ENCODE results near the gene PPP3R2.

Gene PPP3R2

GRCh38 chr9:101632611-101633010, 37.8 kb upstream of the PPP3R2 start:
- CTCF ChIA-PET = interaction anchor here (1.4 kb wide), 1 partner anchor 12 kb away, joined by 5 read pairs; no protein-coding TSS in a partner anchor

GRCh38 chr9:101631892-101632291, 37.1 kb upstream of the PPP3R2 start:
- Histone ChIP-seq H3K4me3 (ENCODE audit: control insufficient read depth in 1 of 7, extremely low read depth in 1 of 7, insufficient read depth in 4 of 7, low read depth in 2 of 7, low read length in 6 of 7) (no peak overlapping the region), H3K27me3 (replicated peaks in 2 of 5; ENCODE audit: control insufficient read depth in 4 of 5, insufficient read depth in 5 of 5, low read length in 4 of 5) (peaks cover 0 to 2% (median 0%) of the 10 kb centered on the region in 5 experiments), H3K9me3 (ENCODE audit: control extremely low read depth in 1 of 5, control insufficient read depth in 4 of 5, insufficient read depth in 2 of 5, low read depth in 1 of 5, low read length in 4 of 5) (no peaks in the 10 kb centered on the region), H3K4me1 (ENCODE audit: control extremely low read depth in 1 of 4, control insufficient read depth in 4 of 4, insufficient read depth in 4 of 4, low read length in 3 of 4) (peaks cover 0 to 11% (median under 1%) of the 10 kb centered on the region in 4 experiments), H3K27ac (ENCODE audit: insufficient read depth in 1 of 2, low read depth in 1 of 2, low read length in 2 of 2, poor library complexity in 1 of 2, severe bottlenecking in 2 of 2) (no peak overlapping the region), H3K36me3 (ENCODE audit: control insufficient read depth in 4 of 4, insufficient read depth in 4 of 4, low read length in 3 of 4) (no peaks in the 10 kb centered on the region)
- no peak for DNase-seq
- ChIA-PET POLR2A (no interaction called here), CTCF (no interaction called here)
- WGBS (ENCODE audit: insufficient coverage) = 90% methylated on average over 2 of the region's 2 CpGs

More at GRCh38 chr9:101632611-101633010, 37.8 kb upstream of the PPP3R2 start:
- POLR2A ChIA-PET = no interaction called here
- peaks cover 0 to 4% (median 0%) of the 10 kb centered on the region in 4 experiments for H3K4me1 ChIP-seq (ENCODE audit: control extremely low read depth in 1 of 4, control insufficient read depth in 4 of 4, insufficient read depth in 4 of 4, low read length in 3 of 4)
- H3K27me3 ChIP-seq (replicated peaks in 2 of 5; ENCODE audit: control insufficient read depth in 4 of 5, insufficient read depth in 5 of 5, low read length in 4 of 5) = peaks cover 0 to 2% (median 0%) of the 10 kb centered on the region in 5 experiments
- no peaks in the 10 kb centered on the region for H3K9me3 ChIP-seq (ENCODE audit: control extremely low read depth in 1 of 5, control insufficient read depth in 4 of 5, insufficient read depth in 2 of 5, low read depth in 1 of 5, low read length in 4 of 5)
- no peak for DNase-seq
- no CpG with 5 or more reads among the region's 1 CpG for whole genome bisulfite sequencing (ENCODE audit: insufficient coverage)
- H3K4me3 ChIP-seq (ENCODE audit: control insufficient read depth in 1 of 7, extremely low read depth in 1 of 7, insufficient read depth in 4 of 7, low read depth in 2 of 7, low read length in 6 of 7) = no peak overlapping the region
- H3K27ac ChIP-seq (ENCODE audit: insufficient read depth in 1 of 2, low read depth in 1 of 2, low read length in 2 of 2, poor library complexity in 1 of 2, severe bottlenecking in 2 of 2) = no peak overlapping the region
- no peaks in the 10 kb centered on the region for H3K36me3 ChIP-seq (ENCODE audit: control insufficient read depth in 4 of 4, insufficient read depth in 4 of 4, low read length in 3 of 4)

- no peak for DNase-seq
- Histone ChIP-seq H3K27me3 (replicated peaks in 2 of 5; ENCODE audit: control insufficient read depth in 4 of 5, insufficient read depth in 5 of 5, low read length in 4 of 5) (peaks cover 0 to 2% (median 0%) of the 10 kb centered on the region in 5 experiments), H3K4me3 (ENCODE audit: control insufficient read depth in 1 of 7, extremely low read depth in 1 of 7, insufficient read depth in 4 of 7, low read depth in 2 of 7, low read length in 6 of 7) (no peak overlapping the region), H3K4me1 (ENCODE audit: control extremely low read depth in 1 of 4, control insufficient read depth in 4 of 4, insufficient read depth in 4 of 4, low read length in 3 of 4) (peaks cover 1 to 25% (median 15%) of the 10 kb centered on the region in 4 experiments), H3K9me3 (ENCODE audit: control extremely low read depth in 1 of 5, control insufficient read depth in 4 of 5, insufficient read depth in 2 of 5, low read depth in 1 of 5, low read length in 4 of 5) (no peaks in the 10 kb centered on the region), H3K27ac (ENCODE audit: insufficient read depth in 1 of 2, low read depth in 1 of 2, low read length in 2 of 2, poor library complexity in 1 of 2, severe bottlenecking in 2 of 2) (no peak overlapping the region), H3K36me3 (ENCODE audit: control insufficient read depth in 4 of 4, insufficient read depth in 4 of 4, low read length in 3 of 4) (no peaks in the 10 kb centered on the region)
- ChIA-PET POLR2A (no interaction called here), CTCF (interaction anchor here (0.8 kb wide), 1 partner anchor 27 kb away, joined by 3 read pairs; no protein-coding TSS in a partner anchor)
- 100% methylated on average over 1 of the region's 5 CpGs for WGBS (ENCODE audit: insufficient coverage)
Measured at GRCh38 chr9:101629636-101630035, 34.9 kb upstream of the PPP3R2 start.

- CTCF ChIA-PET = no interaction called here
- H3K4me3 ChIP-seq (ENCODE audit: control insufficient read depth in 1 of 7, extremely low read depth in 1 of 7, insufficient read depth in 4 of 7, low read depth in 2 of 7, low read length in 6 of 7) = no peak overlapping the region
- 100% methylated on average over 2 of the region's 4 CpGs for WGBS (ENCODE audit: insufficient coverage)
- peaks cover 1 to 25% (median 15%) of the 10 kb centered on the region in 4 experiments for H3K4me1 ChIP-seq (ENCODE audit: control extremely low read depth in 1 of 4, control insufficient read depth in 4 of 4, insufficient read depth in 4 of 4, low read length in 3 of 4)
- no peak overlapping the region for H3K27ac ChIP-seq (ENCODE audit: insufficient read depth in 1 of 2, low read depth in 1 of 2, low read length in 2 of 2, poor library complexity in 1 of 2, severe bottlenecking in 2 of 2)
- H3K36me3 ChIP-seq (ENCODE audit: control insufficient read depth in 4 of 4, insufficient read depth in 4 of 4, low read length in 3 of 4) = no peaks in the 10 kb centered on the region
- POLR2A ChIA-PET = no interaction called here
- DNase-seq = no peak
- H3K27me3 ChIP-seq (replicated peaks in 2 of 5; ENCODE audit: control insufficient read depth in 4 of 5, insufficient read depth in 5 of 5, low read length in 4 of 5) = peaks cover 0 to 2% (median 0%) of the 10 kb centered on the region in 5 experiments
- no peaks in the 10 kb centered on the region for H3K9me3 ChIP-seq (ENCODE audit: control extremely low read depth in 1 of 5, control insufficient read depth in 4 of 5, insufficient read depth in 2 of 5, low read depth in 1 of 5, low read length in 4 of 5)
Measured at GRCh38 chr9:101628173-101628572, 33.4 kb upstream of the PPP3R2 start.

- peak; percentile 71 to 93 (median 89) for DNase-seq
- POLR2A ChIA-PET = interaction anchor here (1.1 kb wide), 1 partner anchor 9 kb away, joined by 3 read pairs; no protein-coding TSS in a partner anchor
- Histone ChIP-seq H3K27ac (ENCODE audit: insufficient read depth in 1 of 2, low read depth in 1 of 2, low read length in 2 of 2, poor library complexity in 1 of 2, severe bottlenecking in 2 of 2) (no peak overlapping the region), H3K27me3 (replicated peaks in 2 of 5; ENCODE audit: control insufficient read depth in 4 of 5, insufficient read depth in 5 of 5, low read length in 4 of 5) (no peaks in the 10 kb centered on the region), H3K36me3 (ENCODE audit: control insufficient read depth in 4 of 4, insufficient read depth in 4 of 4, low read length in 3 of 4) (no peaks in the 10 kb centered on the region), H3K9me3 (ENCODE audit: control extremely low read depth in 1 of 5, control insufficient read depth in 4 of 5, insufficient read depth in 2 of 5, low read depth in 1 of 5, low read length in 4 of 5) (no peaks in the 10 kb centered on the region), H3K4me1 (ENCODE audit: control extremely low read depth in 1 of 4, control insufficient read depth in 4 of 4, insufficient read depth in 4 of 4, low read length in 3 of 4) (peaks cover 1 to 25% (median 15%) of the 10 kb centered on the region in 4 experiments), H3K4me3 (ENCODE audit: control insufficient read depth in 1 of 7, extremely low read depth in 1 of 7, insufficient read depth in 4 of 7, low read depth in 2 of 7, low read length in 6 of 7) (peak overlapping the region in 1 of 7 experiments; percentile 18)
- no CpG with 5 or more reads among the region's 1 CpG for WGBS (ENCODE audit: insufficient coverage)
- CTCF ChIA-PET = interaction anchor here (1.6 to 2.1 kb wide), 3 partner anchors 10 to 25 kb away, joined by 5 to 8 read pairs (median 7); no protein-coding TSS in a partner anchor
Measured at GRCh38 chr9:101626295-101626694, 31.5 kb upstream of the PPP3R2 start.

- H3K27ac ChIP-seq (ENCODE audit: insufficient read depth in 1 of 2, low read depth in 1 of 2, low read length in 2 of 2, poor library complexity in 1 of 2, severe bottlenecking in 2 of 2) = no peak overlapping the region
- POLR2A ChIA-PET = no interaction called here
- DNase-seq = peak; percentile 15 to 77 (median 62)
- H3K9me3 ChIP-seq (ENCODE audit: control extremely low read depth in 1 of 5, control insufficient read depth in 4 of 5, insufficient read depth in 2 of 5, low read depth in 1 of 5, low read length in 4 of 5) = no peaks in the 10 kb centered on the region
- H3K27me3 ChIP-seq (replicated peaks in 2 of 5; ENCODE audit: control insufficient read depth in 4 of 5, insufficient read depth in 5 of 5, low read length in 4 of 5) = no peaks in the 10 kb centered on the region
- WGBS (ENCODE audit: insufficient coverage) = 100% methylated on average over 1 of the region's 2 CpGs
- H3K4me3 ChIP-seq (ENCODE audit: control insufficient read depth in 1 of 7, extremely low read depth in 1 of 7, insufficient read depth in 4 of 7, low read depth in 2 of 7, low read length in 6 of 7) = no peak overlapping the region
- CTCF ChIA-PET = interaction anchor here (1.6 to 2.1 kb wide), 3 partner anchors 10 to 24 kb away, joined by 5 to 8 read pairs (median 7); no protein-coding TSS in a partner anchor
- peaks cover 1 to 25% (median 15%) of the 10 kb centered on the region in 4 experiments for H3K4me1 ChIP-seq (ENCODE audit: control extremely low read depth in 1 of 4, control insufficient read depth in 4 of 4, insufficient read depth in 4 of 4, low read length in 3 of 4)
- H3K36me3 ChIP-seq (ENCODE audit: control insufficient read depth in 4 of 4, insufficient read depth in 4 of 4, low read length in 3 of 4) = no peaks in the 10 kb centered on the region
Measured at GRCh38 chr9:101625876-101626275, 31.1 kb upstream of the PPP3R2 start.

GRCh38 chr9:101620452-101620851, 25.7 kb upstream of the PPP3R2 start:
- H3K27me3 ChIP-seq (replicated peaks in 2 of 5; ENCODE audit: control insufficient read depth in 4 of 5, insufficient read depth in 5 of 5, low read length in 4 of 5) = no peaks in the 10 kb centered on the region
- H3K4me1 ChIP-seq (ENCODE audit: control extremely low read depth in 1 of 4, control insufficient read depth in 4 of 4, insufficient read depth in 4 of 4, low read length in 3 of 4) = peaks cover 0 to 3% (median under 1%) of the 10 kb centered on the region in 4 experiments
- no peak overlapping the region for H3K27ac ChIP-seq (ENCODE audit: insufficient read depth in 1 of 2, low read depth in 1 of 2, low read length in 2 of 2, poor library complexity in 1 of 2, severe bottlenecking in 2 of 2)
- H3K4me3 ChIP-seq (ENCODE audit: control insufficient read depth in 1 of 7, extremely low read depth in 1 of 7, insufficient read depth in 4 of 7, low read depth in 2 of 7, low read length in 6 of 7) = no peak overlapping the region
- H3K9me3 ChIP-seq (ENCODE audit: control extremely low read depth in 1 of 5, control insufficient read depth in 4 of 5, insufficient read depth in 2 of 5, low read depth in 1 of 5, low read length in 4 of 5) = no peaks in the 10 kb centered on the region
- H3K36me3 ChIP-seq (ENCODE audit: control insufficient read depth in 4 of 4, insufficient read depth in 4 of 4, low read length in 3 of 4) = no peaks in the 10 kb centered on the region
- no peak for DNase-seq
- WGBS (ENCODE audit: insufficient coverage) = no CpG with 5 or more reads among the region's 1 CpG
- ChIA-PET POLR2A (interaction anchor here (1.0 kb wide), 1 partner anchor 11 kb away, joined by 3 read pairs; no protein-coding TSS in a partner anchor), CTCF (interaction anchor here (1.1 kb wide), 1 partner anchor 13 kb away, joined by 5 read pairs; no protein-coding TSS in a partner anchor)

Measured in common myeloid progenitor, CD34-positive (primary cell).